Esophagus squamous epithelium (tissue), 4 donors: ENCODE data around the gene UTP25.

Experiments
- CTCF ChIP-seq, 6 experiments: fragments of 450-650 bp in 4 of 6; fragments of 200-600 bp in 2 of 6; sonication (generic) in 2 of 6; IDR thresholded peaks; one replicate each; pipeline ENCODE4 v1.5.1; 2016 to 2019; ENCODE audit warnings: antibody characterized with exemption in 6 of 6, mild to moderate bottlenecking in 4 of 6, moderate library complexity in 4 of 6
- POLR2A ChIP-seq, 4 donors: fragments of 450-650 bp; IDR thresholded peaks; one replicate each; pipeline ENCODE4 v1.6.1; 2017; ENCODE audit warnings: antibody characterized with exemption in 4 of 4, mild to moderate bottlenecking in 4 of 4, moderate library complexity in 3 of 4

GRCh38 chr1:209815490-209815889 lies 12.3 kb upstream of the UTP25 start:
- TF ChIP-seq CTCF (IDR thresholded peaks at IDR 0.05), result no peak
- TF ChIP-seq POLR2A (IDR thresholded peaks at IDR 0.05), result no peak
